NCI-H82 (cell line): ENCODE results near the gene MGAT4C.
A peak's percentile ranks its signal among the peaks of the same experiment; 100 is the strongest.
"Not testable (repeated sequence)": the region's sequence is repeated elsewhere in the genome, so short reads cannot be mapped to it uniquely, and the experiment has no call there.

Experiments
- DNase-seq: peaks from one replicate; lab custom pipeline; 2025; lab: John Stamatoyannopoulos, UW

Gene MGAT4C

DNA sequence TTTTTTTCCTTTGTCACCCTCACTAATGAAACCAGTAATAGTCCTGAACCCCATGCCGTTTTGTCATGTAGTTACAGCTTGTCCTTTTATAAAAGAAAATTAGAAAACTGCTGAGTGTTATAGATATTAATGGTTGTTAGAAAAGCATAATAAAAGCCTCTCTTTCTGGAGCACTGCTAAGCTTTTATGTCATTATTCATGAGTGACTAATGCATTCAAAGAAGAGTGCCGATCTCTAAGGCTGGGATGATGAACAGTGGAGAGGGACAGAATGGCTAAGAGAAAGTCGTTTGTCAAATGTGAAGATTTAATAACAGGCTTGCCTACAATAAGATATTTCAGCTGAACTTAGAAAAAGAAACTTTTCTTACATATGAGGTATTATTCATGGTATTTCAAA lies 121.6 kb downstream of the MGAT4C start:
- DNase-seq, result no peak

GRCh38 chr12:86126900-86127299 lies 129.3 kb downstream of the MGAT4C start:
- peak; percentile 66 for DNase-seq

GRCh38 chr12:86122846-86123468 lies 133.2 kb downstream of the MGAT4C start:
- DNase-seq, result no peak

GRCh38 chr12:86118161-86118560 lies 138.0 kb downstream of the MGAT4C start:
- no peak for DNase-seq

GRCh38 chr12:86117711-86118110 lies 138.5 kb downstream of the MGAT4C start:
- no peak for DNase-seq

DNA sequence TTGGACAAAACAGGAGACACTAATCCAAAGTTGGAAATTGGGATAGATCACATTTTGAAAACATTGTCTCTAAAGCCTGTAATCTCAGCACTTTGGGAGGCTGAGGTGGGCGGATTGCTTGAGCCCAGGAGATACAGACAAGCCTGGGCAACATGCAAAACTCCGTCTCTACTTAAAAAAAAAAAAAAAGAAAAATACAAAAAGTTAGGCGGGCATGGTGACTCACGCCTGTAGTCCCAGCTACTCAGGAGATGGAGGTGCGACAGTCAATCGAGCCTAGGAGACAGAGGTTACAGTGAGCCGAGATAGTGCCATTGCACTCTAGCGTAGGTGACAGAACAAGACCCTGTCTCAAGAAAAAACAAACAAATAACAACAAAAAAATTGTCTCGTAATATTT lies 152.1 kb downstream of the MGAT4C start:
- no peak for DNase-seq

DNA sequence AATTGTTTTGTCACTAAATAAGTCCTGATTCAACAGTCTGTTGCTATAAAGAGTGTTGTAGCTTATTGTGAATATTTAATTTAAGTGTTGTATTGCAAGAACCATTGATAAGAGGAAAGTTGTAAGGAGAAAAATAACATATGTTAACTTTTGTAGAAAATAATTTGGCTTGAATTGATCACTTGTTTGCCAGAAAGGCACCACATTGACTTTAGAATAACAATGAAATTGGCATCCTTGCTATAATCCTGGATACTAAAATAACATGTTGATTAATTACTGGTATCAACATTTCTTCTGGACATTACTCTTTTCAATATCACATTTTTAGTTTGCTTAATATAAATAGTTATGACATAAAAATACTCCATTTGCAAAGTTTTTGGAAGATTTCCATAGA lies 159.0 kb downstream of the MGAT4C start:
- DNase-seq, result no peak

DNA sequence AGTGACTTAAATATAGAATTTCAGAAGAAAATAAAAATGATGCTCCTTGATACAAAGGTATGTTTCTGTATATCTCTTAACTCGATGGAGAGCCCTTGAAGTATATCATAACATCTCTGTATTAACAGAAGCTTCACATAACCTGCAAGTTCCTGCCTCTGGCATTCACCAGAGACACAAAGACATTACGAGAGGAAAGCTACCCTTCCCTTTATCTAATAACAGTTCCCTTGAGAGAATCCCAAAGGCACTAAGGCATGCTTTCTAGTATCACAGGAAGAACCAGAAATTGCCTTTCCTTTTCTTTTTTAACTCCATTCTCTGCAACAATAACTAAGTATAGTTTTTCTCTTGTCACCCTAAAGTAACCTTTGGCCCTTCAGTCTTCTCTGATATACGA lies 164.5 kb downstream of the MGAT4C start:
- DNase-seq, result no peak

DNA sequence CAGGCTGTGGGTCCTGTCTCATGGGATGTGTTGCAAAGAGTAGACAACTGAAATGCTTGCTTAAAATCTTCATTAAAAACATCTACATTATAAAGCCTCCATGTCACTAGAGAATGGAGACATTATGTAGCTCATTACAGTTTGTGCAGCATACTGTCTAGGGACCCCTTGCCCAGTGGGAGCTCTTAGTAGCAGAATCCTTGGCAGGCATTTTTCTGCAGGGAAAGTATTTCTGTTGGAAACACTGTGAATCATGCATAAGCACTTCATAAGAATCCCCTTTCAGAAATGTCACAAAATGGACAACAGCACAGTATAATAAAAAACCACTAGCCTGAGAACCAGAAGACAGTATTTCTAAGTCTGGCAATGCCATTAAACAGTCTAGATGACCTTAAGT lies 174.3 kb downstream of the MGAT4C start:
- DNase-seq, result no peak

DNA sequence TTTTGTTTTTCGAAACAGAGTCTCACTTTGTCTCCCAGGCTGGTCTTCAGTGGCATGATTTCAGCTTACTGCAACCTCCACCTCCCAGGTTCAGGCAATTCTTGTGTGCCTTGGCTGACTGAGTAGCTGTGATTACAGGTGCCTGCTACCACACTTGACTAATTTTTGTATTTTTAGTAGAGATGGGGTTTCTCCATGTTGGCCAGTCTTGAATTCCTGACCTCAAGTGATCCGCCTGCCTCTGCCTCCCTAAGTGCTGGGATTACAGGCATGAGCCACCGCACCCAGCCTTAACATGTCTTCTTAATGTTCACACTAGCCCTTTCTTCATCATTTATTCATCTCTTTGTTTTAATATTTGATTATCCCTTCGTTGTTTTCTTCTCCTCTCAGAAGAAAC lies 197.1 kb downstream of the MGAT4C start:
- not testable (repeated sequence) for DNase-seq

DNA sequence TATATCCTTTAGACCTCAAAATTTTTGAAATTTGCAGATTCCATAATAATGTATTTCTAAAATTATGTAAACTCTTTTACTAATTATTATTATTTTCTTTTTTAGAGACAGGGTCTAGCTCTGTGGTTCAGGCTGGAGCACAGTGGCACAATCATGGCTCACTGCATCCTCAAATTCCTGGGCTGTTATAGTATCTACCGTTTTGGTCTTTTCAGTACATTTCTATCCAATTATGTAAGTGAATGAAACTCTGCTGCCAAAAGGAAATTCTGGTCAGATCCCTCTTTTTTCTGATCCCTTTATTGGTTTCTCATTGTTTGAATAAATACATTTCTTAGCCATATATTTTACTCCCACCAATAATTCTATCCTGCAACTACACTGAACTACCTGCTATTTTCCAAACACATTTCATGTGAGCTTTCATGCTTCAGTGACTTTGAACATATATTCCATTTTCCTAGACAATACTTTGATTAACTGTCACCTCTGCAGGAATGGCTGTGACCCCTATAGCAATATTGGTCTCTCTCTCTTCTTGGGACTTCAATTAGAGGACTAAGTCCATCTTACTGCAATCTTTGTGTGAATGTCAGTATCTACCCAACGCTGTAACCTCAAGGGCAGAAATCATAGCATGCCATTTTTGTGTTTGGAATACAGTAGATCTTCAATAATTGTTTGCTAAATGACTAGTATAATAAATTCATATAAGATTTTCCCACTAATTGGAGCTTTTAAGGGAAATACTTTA lies 198.9 kb downstream of the MGAT4C start:
- DNase-seq, result no peak

GRCh38 chr12:86052921-86053320 lies 203.3 kb downstream of the MGAT4C start:
- no peak for DNase-seq

GRCh38 chr12:86050010-86050409 lies 206.2 kb downstream of the MGAT4C start:
- no peak for DNase-seq

- no peak for DNase-seq
These were observed 211.8 kb downstream of the MGAT4C start for GRCh38 chr12:86044396-86044795.

DNA sequence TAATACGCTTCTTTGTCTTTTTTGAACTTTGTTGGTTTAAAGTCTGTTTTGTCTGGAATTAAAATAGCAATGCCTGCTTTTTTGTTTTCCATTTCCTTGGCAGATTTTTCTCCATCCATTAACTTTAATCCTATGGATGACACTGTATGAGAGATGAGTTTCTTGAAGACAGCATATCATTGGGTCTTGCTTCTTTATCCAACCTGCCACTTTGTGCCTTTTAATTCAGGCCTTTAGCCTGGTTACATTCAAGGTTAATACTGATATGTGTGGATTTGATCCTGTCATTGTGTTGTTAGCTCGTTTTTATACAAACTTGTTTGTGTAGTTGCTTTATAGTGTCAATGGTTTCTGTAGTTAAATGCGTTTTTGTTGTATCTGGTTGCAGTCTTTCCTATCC lies 214.1 kb downstream of the MGAT4C start:
- DNase-seq, result no peak

- DNase-seq, result no peak
These were observed 237.8 kb downstream of the MGAT4C start for GRCh38 chr12:86018361-86018760.

DNA sequence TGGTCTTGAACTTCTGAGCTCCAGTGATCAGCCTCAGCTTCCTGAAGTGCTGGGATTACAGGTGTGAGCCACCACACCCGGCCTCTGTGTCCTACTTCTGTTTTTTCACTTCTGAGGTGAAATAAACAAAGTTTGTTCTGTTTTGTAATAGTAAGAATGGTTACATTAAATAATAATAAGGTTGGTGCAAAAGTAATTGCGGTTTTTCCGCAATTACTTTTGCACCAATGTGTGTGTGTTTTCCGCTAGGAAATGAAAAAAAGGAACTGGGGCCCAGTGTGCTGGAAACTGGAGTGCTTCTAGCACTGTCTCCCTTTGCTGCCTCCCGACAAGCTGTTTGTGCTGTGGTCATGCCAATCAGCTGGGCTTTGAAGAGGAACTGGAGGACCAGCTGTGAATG lies 241.2 kb downstream of the MGAT4C start:
- no peak for DNase-seq

DNA sequence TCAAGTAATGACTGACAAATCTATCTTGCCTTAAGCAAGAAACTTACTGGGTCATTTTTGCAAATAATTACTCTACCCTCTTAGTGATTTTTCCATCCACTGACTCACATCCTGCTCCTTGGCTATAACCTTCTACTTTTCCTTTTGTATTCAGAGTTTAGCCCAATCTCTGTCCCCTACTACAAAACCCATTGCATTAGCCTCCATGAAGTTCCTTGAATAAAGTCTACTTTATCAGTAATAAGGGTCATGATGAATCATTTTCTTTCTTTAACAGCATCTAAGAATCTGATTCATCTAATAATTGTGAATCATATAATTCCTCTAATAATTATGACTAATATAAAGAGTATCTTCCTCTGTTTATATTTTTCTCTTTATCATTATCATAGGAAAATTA lies 249.5 kb downstream of the MGAT4C start:
- DNase-seq, result no peak

DNA sequence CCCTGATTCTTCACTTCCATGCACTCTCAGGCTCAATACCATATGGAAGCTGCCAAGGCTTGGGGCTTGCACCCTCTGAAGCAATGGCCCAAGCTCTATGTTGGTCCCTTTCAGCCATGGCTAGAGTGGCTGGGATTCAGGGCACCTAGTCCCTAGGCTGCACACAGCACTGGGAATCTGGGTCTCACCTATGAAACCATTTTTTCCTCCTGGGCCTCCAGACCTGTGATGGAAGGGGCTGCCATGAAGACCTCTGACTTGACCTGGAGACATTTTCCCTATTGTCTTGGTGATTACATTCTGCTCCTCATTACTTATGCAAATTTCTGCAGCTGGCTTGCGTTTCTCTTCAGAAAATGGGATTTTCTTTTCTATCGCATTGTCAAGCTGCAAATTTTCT lies 258.1 kb downstream of the MGAT4C start:
- no peak for DNase-seq

- DNase-seq, result no peak
These were observed 259.9 kb downstream of the MGAT4C start for GRCh38 chr12:85996280-85996679.

GRCh38 chr12:85993746-85994145 lies 262.4 kb downstream of the MGAT4C start:
- no peak for DNase-seq

DNA sequence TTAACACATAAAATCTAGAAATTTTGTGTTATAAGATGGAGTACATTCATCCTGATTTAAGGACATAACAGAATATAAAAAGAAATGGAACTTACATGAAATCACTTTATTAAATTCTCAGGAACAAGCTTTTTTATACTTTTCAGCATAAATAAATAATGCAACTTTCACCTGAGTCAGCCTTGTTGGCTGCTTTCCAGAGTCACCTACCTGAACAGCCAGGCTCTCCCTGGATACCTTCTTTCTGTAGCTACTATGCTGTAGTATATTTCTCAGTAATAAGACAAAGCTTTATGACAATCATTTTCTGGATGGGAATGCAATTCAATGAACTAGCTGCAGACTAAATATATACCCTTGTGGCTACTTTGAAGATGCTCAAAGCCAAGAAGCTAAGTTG lies 270.2 kb downstream of the MGAT4C start:
- no peak for DNase-seq

DNA sequence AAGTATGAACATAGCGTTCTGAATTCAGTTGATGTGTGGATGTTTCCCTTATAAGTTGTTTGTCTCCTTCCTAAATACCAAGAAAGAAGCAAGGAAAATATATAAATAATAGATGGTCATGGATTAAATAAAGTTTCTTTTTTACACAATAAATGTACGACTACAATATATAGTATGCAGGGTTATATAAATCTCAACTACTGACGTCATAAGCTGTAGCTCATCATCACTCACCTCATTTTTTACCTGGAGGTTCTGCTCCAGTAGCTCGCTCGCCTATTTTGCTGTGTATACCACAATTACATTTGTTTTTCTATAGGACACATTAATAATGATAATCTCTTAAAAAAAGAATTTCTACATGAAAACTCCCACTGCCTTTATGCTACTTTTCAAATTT lies 272.6 kb downstream of the MGAT4C start:
- no peak for DNase-seq

DNA sequence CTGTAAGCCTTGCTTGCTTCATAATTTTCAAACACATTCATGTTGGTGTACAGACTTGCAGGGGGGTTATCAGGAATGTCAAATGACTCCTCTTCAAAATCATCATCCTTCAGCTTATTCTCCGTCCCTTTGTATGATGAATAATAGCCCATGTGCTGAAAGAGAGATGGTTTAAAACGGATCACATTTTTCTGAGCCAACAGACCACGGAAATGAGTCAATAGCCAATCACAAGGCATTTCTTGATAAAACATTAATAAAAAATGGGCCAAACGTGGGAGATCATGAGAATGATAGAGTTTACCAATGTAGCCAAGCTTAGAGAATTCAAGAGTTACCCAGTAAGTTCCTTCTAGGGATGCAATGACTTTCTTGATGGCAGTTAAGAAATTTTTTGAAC lies 276.6 kb downstream of the MGAT4C start:
- DNase-seq, result no peak
